H1 (cell line): ENCODE data around the gene RETREG1. TPM values are rescaled to one million over a fixed set of nuclear protein-coding genes. Genes with fewer than 3 reads are reported as not detected.

Experiments used
- CTCF ChIA-PET: fragments of 300-600 bp; sonication (Branson Sonifier 250); formaldehyde crosslinking; loops from one replicate; lab custom pipeline; 2021; ENCODE audit not compliant: partially characterized antibody; lab: Charles Lee
- POLR2A ChIA-PET: fragments of 300-600 bp; sonication (Branson Sonifier 250); formaldehyde crosslinking; loops from one replicate; lab custom pipeline; 2021; ENCODE audit warnings: inconsistent platforms; ENCODE audit not compliant: partially characterized antibody; lab: Charles Lee
- DNase-seq, 2 experiments: peaks; one replicate each; pipeline versions ENCODE4 v3.0.0 to v3.0.0-alpha.2; 2010 to 2022; ENCODE audit warnings: low spot score in 2 of 2, low read depth in 1 of 2, mixed read lengths in 1 of 2
- FAIRE-seq: peaks from 2 replicates; lab custom pipeline; 2011; peaks lifted over from hg19 to GRCh38; lab: Jason Lieb, UNC
- H2AFZ ChIP-seq: 2 replicates; pipeline ENCODE4 v1.8.1; 2012; ENCODE audit warnings: low read length, inconsistent platforms
- H2AK5ac ChIP-seq: 2 replicates; pipeline ENCODE4 v1.6.1; 2013; ENCODE audit warnings: low read depth, low read length
- H2BK120ac ChIP-seq: replicated peaks from 2 replicates; pipeline ENCODE3; 2013; ENCODE audit warnings: low read depth, low read length, inconsistent platforms
- H2BK12ac ChIP-seq: 2 replicates; pipeline ENCODE4 v1.6.1; 2013; ENCODE audit warnings: low read depth, low read length
- H2BK15ac ChIP-seq: 2 replicates; pipeline ENCODE4 v1.6.1; 2013; ENCODE audit warnings: low read length
- H2BK20ac ChIP-seq: 2 replicates; pipeline ENCODE4 v1.6.1; 2013; ENCODE audit warnings: low read length
- H2BK5ac ChIP-seq: 2 replicates; pipeline ENCODE4 v1.6.1; 2013; ENCODE audit warnings: low read depth, low read length
- H3K14ac ChIP-seq: 2 replicates; pipeline ENCODE4 v1.6.1; 2013; ENCODE audit warnings: inconsistent platforms; ENCODE audit not compliant: insufficient read length
- H3K18ac ChIP-seq: 2 replicates; pipeline ENCODE4 v1.6.1; 2013; ENCODE audit warnings: low read length; ENCODE audit errors: extremely low read depth
- H3K23ac ChIP-seq: 2 replicates; pipeline ENCODE4 v1.6.1; 2013; ENCODE audit warnings: inconsistent platforms; ENCODE audit not compliant: insufficient read length
- H3K23me2 ChIP-seq: 2 replicates; pipeline ENCODE4 v1.6.1; 2013; ENCODE audit warnings: low read depth, low read length
- H3K27ac ChIP-seq: 2 replicates; pipeline ENCODE4 v1.6.1; 2011; ENCODE audit warnings: low read depth, low read length, inconsistent platforms
- H3K27me3 ChIP-seq, 4 experiments: replicated peaks in 1 of 4; 1 replicate in 1 of 4; 2 replicates in 3 of 4; pipeline versions ENCODE4 v1.6.1 to v1.8.1; 2011 to 2013; ENCODE audit warnings: low read length in 3 of 4, mild to moderate bottlenecking in 3 of 4, inconsistent platforms in 2 of 4, mixed read lengths in 2 of 4, moderate library complexity in 1 of 4; ENCODE audit not compliant: control insufficient read depth in 3 of 4, insufficient read depth in 3 of 4; ENCODE audit errors: extremely low read depth in 1 of 4
- H3K36me3 ChIP-seq, 4 experiments: 2 replicates each; pipeline versions ENCODE4 v1.6.1 to v1.8.1; 2011 to 2013; ENCODE audit warnings: mild to moderate bottlenecking in 4 of 4, low read length in 3 of 4, moderate library complexity in 2 of 4, control low read depth in 1 of 4, inconsistent platforms in 1 of 4; ENCODE audit not compliant: insufficient read depth in 4 of 4, control insufficient read depth in 2 of 4
- H3K4ac ChIP-seq: replicated peaks from 2 replicates; pipeline ENCODE3; 2013; ENCODE audit warnings: low read length, low read depth, mixed read lengths, inconsistent platforms; ENCODE audit not compliant: insufficient read length
- H3K4me1 ChIP-seq, 4 experiments: replicated peaks in 1 of 4; 1 replicate in 1 of 4; 2 replicates in 3 of 4; pipeline versions ENCODE4 v1.6.1 to v1.8.1; 2011 to 2013; ENCODE audit warnings: low read length in 3 of 4, inconsistent platforms in 2 of 4, mixed read lengths in 1 of 4; ENCODE audit not compliant: insufficient read depth in 4 of 4, control insufficient read depth in 3 of 4
- H3K4me2 ChIP-seq, 2 experiments: 2 replicates each; pipeline versions ENCODE4 v1.6.1 to v1.8.1; 2011 to 2013; ENCODE audit warnings: low read depth in 2 of 2, low read length in 2 of 2, control low read depth in 1 of 2, inconsistent platforms in 1 of 2, mild to moderate bottlenecking in 1 of 2; ENCODE audit not compliant: insufficient read depth in 1 of 2
- H3K4me3 ChIP-seq, 4 experiments: fragments of 200-600, 300-600 bp in 1 of 4; sonication (generic), shearing (Covaris generic), sonication (Bioruptor Twin) in 1 of 4; 2 replicates each; pipeline versions ENCODE4 v1.5.1 to v1.8.1; 2011 to 2016; ENCODE audit warnings: low read length in 4 of 4, low read depth in 3 of 4, control low read depth in 2 of 4, inconsistent platforms in 2 of 4, mild to moderate bottlenecking in 2 of 4, mixed read lengths in 1 of 4, moderate library complexity in 1 of 4; ENCODE audit not compliant: insufficient read depth in 2 of 4; ENCODE audit errors: extremely low read depth in 1 of 4
- H3K56ac ChIP-seq: replicated peaks from 2 replicates; pipeline ENCODE3; 2013; ENCODE audit warnings: low read depth, mild to moderate bottlenecking, mixed read lengths, low read length, inconsistent platforms; ENCODE audit not compliant: insufficient read length
- H3K79me1 ChIP-seq: 2 replicates; pipeline ENCODE4 v1.6.1; 2013; ENCODE audit warnings: low read depth, low read length, control low read depth
- H3K79me2 ChIP-seq, 2 experiments: 2 replicates each; pipeline versions ENCODE4 v1.6.1 to v1.8.1; 2012 to 2013; ENCODE audit warnings: low read length in 2 of 2, mild to moderate bottlenecking in 2 of 2, inconsistent platforms in 1 of 2; ENCODE audit not compliant: insufficient read depth in 2 of 2, control insufficient read depth in 1 of 2
- H3K9ac ChIP-seq, 4 experiments: replicated peaks in 1 of 4; 1 replicate in 1 of 4; 2 replicates in 3 of 4; pipeline versions ENCODE4 v1.6.1 to v1.8.1; 2011 to 2013; ENCODE audit warnings: low read depth in 3 of 4, low read length in 3 of 4, control low read depth in 2 of 4, mild to moderate bottlenecking in 2 of 4, moderate library complexity in 2 of 4, inconsistent platforms in 1 of 4; ENCODE audit errors: extremely low read depth in 1 of 4
- H3K9me3 ChIP-seq, 2 experiments: 2 replicates each; pipeline versions ENCODE4 v1.6.1 to v1.8.1; 2012 to 2013; ENCODE audit warnings: mild to moderate bottlenecking in 2 of 2, moderate library complexity in 2 of 2, control low read depth in 1 of 2, inconsistent platforms in 1 of 2, low read depth in 1 of 2, low read length in 1 of 2, mixed read lengths in 1 of 2; ENCODE audit not compliant: insufficient read depth in 2 of 2
- H4K20me1 ChIP-seq, 2 experiments: replicated peaks in 1 of 2; 2 replicates each; pipeline versions ENCODE3 to v1.8.1; 2011 to 2013; ENCODE audit warnings: inconsistent platforms in 2 of 2, low read length in 2 of 2, mild to moderate bottlenecking in 1 of 2; ENCODE audit not compliant: insufficient read depth in 2 of 2, control insufficient read depth in 1 of 2
- H4K5ac ChIP-seq: 2 replicates; pipeline ENCODE4 v1.6.1; 2013; ENCODE audit warnings: low read length, low read depth, mixed read lengths, inconsistent platforms; ENCODE audit not compliant: insufficient read length
- H4K8ac ChIP-seq: 2 replicates; pipeline ENCODE4 v1.8.0; 2013; ENCODE audit warnings: mild to moderate bottlenecking, moderate library complexity, low read length, inconsistent platforms; ENCODE audit not compliant: insufficient read depth; ENCODE audit errors: extremely low read depth
- H4K91ac ChIP-seq: replicated peaks from 2 replicates; pipeline ENCODE3; 2013; ENCODE audit warnings: low read length, mixed read lengths, inconsistent platforms; ENCODE audit not compliant: insufficient read length
- CBX5 ChIP-seq: fragments of 300-800, 300-1000 bp; sonication (generic); IDR thresholded peaks from 2 replicates; pipeline ENCODE4 v1.7.1; 2016; ENCODE audit warnings: antibody characterized with exemption, low read length, low read depth
- CREB1 ChIP-seq: IDR thresholded peaks from 2 replicates; pipeline ENCODE4 v1.6.1; 2012; ENCODE audit warnings: inconsistent platforms
- E2F6 ChIP-seq: IDR thresholded peaks from 2 replicates; pipeline ENCODE4 v1.6.1; 2012; ENCODE audit warnings: inconsistent platforms
- HDAC2 ChIP-seq, 2 experiments: fragments of 300-600 bp in 1 of 2; sonication (generic) in 1 of 2; IDR thresholded peaks; 2 replicates each; pipeline ENCODE4 v1.6.1; 2011 to 2012; ENCODE audit warnings: low read depth in 2 of 2, low read length in 2 of 2, mild to moderate bottlenecking in 2 of 2, moderate library complexity in 2 of 2, borderline replicate concordance in 1 of 2, inconsistent platforms in 1 of 2
- KDM4A ChIP-seq: IDR thresholded peaks from one replicate; pipeline ENCODE4 v1.7.1; 2012; ENCODE audit warnings: low read depth, mild to moderate bottlenecking, moderate library complexity, low read length, inconsistent platforms; ENCODE audit not compliant: severe bottlenecking
- NRF1 ChIP-seq: IDR thresholded peaks from 2 replicates; pipeline ENCODE4 v1.6.1; 2011; ENCODE audit warnings: mild to moderate bottlenecking, low read depth, low read length, improper control_type of control experiment
- POLR2A ChIP-seq, 2 experiments: IDR thresholded peaks; 1 replicate in 1 of 2; 2 replicates in 1 of 2; pipeline ENCODE4 v1.6.1; 2011; ENCODE audit warnings: low read depth in 2 of 2, low read length in 2 of 2, mild to moderate bottlenecking in 2 of 2; ENCODE audit errors: control extremely low read depth in 1 of 2
- POLR2AphosphoS5 ChIP-seq: IDR thresholded peaks from 2 replicates; pipeline ENCODE4 v1.6.1; 2011; ENCODE audit warnings: low read depth, low read length
- SRF ChIP-seq: IDR thresholded peaks from 2 replicates; pipeline ENCODE4 v1.6.1; 2011; ENCODE audit warnings: mild to moderate bottlenecking, low read depth, low read length, moderate library complexity
- TAF7 ChIP-seq: optimal IDR thresholded peaks from 2 replicates; pipeline ENCODE3; 2011; ENCODE audit warnings: low read depth, mild to moderate bottlenecking, inconsistent platforms, low read length, moderate library complexity, borderline replicate concordance
- TBP ChIP-seq: IDR thresholded peaks from 2 replicates; pipeline ENCODE4 v1.6.1; 2011; ENCODE audit warnings: low read depth, low read length, improper control_type of control experiment
- WGBS, 2 experiments: shearing (Covaris generic) in 1 of 2; methylation state at CpG; one replicate each; pipeline versions ENCODE4 v1.1.6 to v1.1.7; 2013 to 2015; ENCODE audit warnings: low lambda C conversion rate in 2 of 2, mixed read lengths in 2 of 2, inconsistent platforms in 1 of 2, low coverage in 1 of 2, missing lambda C conversion rate in 1 of 2; ENCODE audit not compliant: insufficient replicate concordance in 2 of 2, insufficient coverage in 1 of 2, insufficient read length in 1 of 2; ENCODE audit errors: extremely low coverage in 1 of 2, missing lambda C conversion rate in 1 of 2; 5-methylcytosine and 5-hydroxymethylcytosine counted together
- polyA plus RNA-seq, 7 experiments: library from polyadenylated mRNA; depleted of rRNA in 3 of 7; stranded (reverse) in 5 of 7; unstranded in 2 of 7; fragments of >200 nt in 5 of 7; fragments of 200-250 nt in 2 of 7; gene quantifications; 1 replicate in 5 of 7; 2 replicates in 1 of 7; 4 replicates in 1 of 7; pipeline versions ENCODE4 v1.2.1 to v1.2.3, GENCODE V29; 2011 to 2013; ENCODE audit warnings: missing spikeins in 2 of 7, mixed read lengths in 2 of 7
- total RNA-seq: library from RNA; stranded (reverse); fragmentation: NEBNext Ultra II Directional; extraction: Animal tissue kit (Norgen Biotek cat#: 25700); gene quantifications from 2 replicates; pipeline ENCODE4 v1.2.1, GENCODE V29; 2021

The RETREG1 gene
- total and polyA plus RNA-seq, 2 of the 8 experiments (the other 6 are each of a cell fraction or from before 2014, with no cell fraction given) = 0.62 to 1.9 TPM

GRCh38 chr5:16528382-16529110 lies 88.3 kb downstream of the RETREG1 start:
- WGBS, 2 experiments = 91% methylated on average over 7 of the region's 7 CpGs; no CpG with 5 or more reads in 1 of the 2 experiments
- no peak overlapping the region for H3K56ac ChIP-seq
- no peak overlapping the region for H3K14ac ChIP-seq
- H4K8ac ChIP-seq = no peak overlapping the region
- H3K9ac ChIP-seq = no peak overlapping the region
- no peaks in the 10 kb centered on the region for H3K36me3 ChIP-seq
- H2AFZ ChIP-seq = no peak overlapping the region
- no peaks in the 10 kb centered on the region for H3K4me1 ChIP-seq
- no peaks in the 10 kb centered on the region for H3K9me3 ChIP-seq
- H4K5ac ChIP-seq = no peak overlapping the region
- FAIRE-seq (no peak), DNase-seq (no peak)
- H3K23me2 ChIP-seq = no peaks in the 10 kb centered on the region
- H3K27ac ChIP-seq = no peak overlapping the region
- H3K27me3 ChIP-seq = no peaks in the 10 kb centered on the region
- H4K91ac ChIP-seq = no peak overlapping the region
- H3K4me2 ChIP-seq = no peak overlapping the region
- H3K79me1 ChIP-seq = no peaks in the 10 kb centered on the region; the same call in 1 of the 2 replicates
- no peak overlapping the region for H2BK15ac ChIP-seq
- H3K18ac ChIP-seq = no peak overlapping the region
- H4K20me1 ChIP-seq = no peaks in the 10 kb centered on the region
- POLR2A ChIA-PET = no interaction called here
- no peak overlapping the region for H3K4ac ChIP-seq
- no peak overlapping the region for H3K23ac ChIP-seq
- H3K79me2 ChIP-seq = no peaks in the 10 kb centered on the region
- no peak overlapping the region for H2AK5ac ChIP-seq
- TF ChIP-seq KDM4A (no peak), NRF1 (no peak), E2F6 (no peak), POLR2A (IDR thresholded peaks at IDR 0.05; ENCODE audit: control extremely low read depth in 1 of 2, low read depth in 2 of 2, low read length in 2 of 2) (peak in 1 of 2 experiments; percentile 70; a peak in 1 of 3 replicates), CREB1 (no peak), SRF (no peak), TBP (0 out of 2 replicates have a peak, but pooled peaks have one; percentile 22), TAF7 (peak; percentile 98), POLR2AphosphoS5 (peak; percentile 79), HDAC2 (IDR thresholded peaks at IDR 0.05; ENCODE audit: borderline replicate concordance in 1 of 2, low read depth in 2 of 2, low read length in 2 of 2) (no peak), CBX5 (no peak)
- H2BK120ac ChIP-seq = no peak overlapping the region
- CTCF ChIA-PET = interaction anchor here (1.1 to 1.5 kb wide), 2 partner anchors 23 to 39 kb away, joined by 4 read pairs; no protein-coding TSS in a partner anchor
- H2BK20ac ChIP-seq = no peak overlapping the region
- H2BK5ac ChIP-seq = no peak overlapping the region
- no peak overlapping the region for H3K4me3 ChIP-seq
- no peak overlapping the region for H2BK12ac ChIP-seq
